BJ (cell line): Measurements from ENCODE around the gene OSBPL5. TPM values are rescaled to one million over a fixed set of nuclear protein-coding genes. Genes with fewer than 3 reads are reported as not detected.

ENCODE experiments used
- CTCF ChIA-PET: fragments of 350-600 bp; formaldehyde crosslinking; extraction: SDS; loops from one replicate; lab custom pipeline; 2021; ENCODE audit warnings: antibody characterized with exemption, inconsistent platforms; lab: Yijun Ruan, JAX
- POLR2A ChIA-PET: fragments of 300-600 bp; sonication (Branson Sonifier 250); formaldehyde crosslinking; extraction: SDS; loops from one replicate; lab custom pipeline; 2021; ENCODE audit warnings: antibody characterized with exemption; lab: Charles Lee
- DNase-seq: peaks from one replicate; pipeline ENCODE4 v3.0.0-alpha.2; 2011; ENCODE audit warnings: low read depth
- H3K27me3 ChIP-seq: 2 replicates; pipeline ENCODE4 v1.6.0; 2011; ENCODE audit warnings: low read length; ENCODE audit not compliant: control insufficient read depth, insufficient read depth
- H3K36me3 ChIP-seq: 2 replicates; pipeline ENCODE4 v1.5.1; 2011; ENCODE audit warnings: low read length; ENCODE audit not compliant: control insufficient read depth, insufficient read depth
- H3K4me3 ChIP-seq: 2 replicates; pipeline ENCODE4 v1.5.1; 2011; ENCODE audit warnings: low read depth, mild to moderate bottlenecking, control low read depth, low read length
- CTCF ChIP-seq: IDR thresholded peaks from 2 replicates; pipeline ENCODE4 v1.5.1; 2011; ENCODE audit warnings: low read depth, mild to moderate bottlenecking, control low read depth, inconsistent platforms, low read length, moderate library complexity; ENCODE audit not compliant: insufficient read depth
- polyA plus RNA-seq: library from polyadenylated mRNA; depleted of rRNA; stranded (reverse); fragments of >200 nt; gene quantifications from 2 replicates; pipeline ENCODE4 v1.2.3, GENCODE V29; 2011

The OSBPL5 gene
- polyA plus RNA-seq, 1 experiment: 20.8 TPM

DNA sequence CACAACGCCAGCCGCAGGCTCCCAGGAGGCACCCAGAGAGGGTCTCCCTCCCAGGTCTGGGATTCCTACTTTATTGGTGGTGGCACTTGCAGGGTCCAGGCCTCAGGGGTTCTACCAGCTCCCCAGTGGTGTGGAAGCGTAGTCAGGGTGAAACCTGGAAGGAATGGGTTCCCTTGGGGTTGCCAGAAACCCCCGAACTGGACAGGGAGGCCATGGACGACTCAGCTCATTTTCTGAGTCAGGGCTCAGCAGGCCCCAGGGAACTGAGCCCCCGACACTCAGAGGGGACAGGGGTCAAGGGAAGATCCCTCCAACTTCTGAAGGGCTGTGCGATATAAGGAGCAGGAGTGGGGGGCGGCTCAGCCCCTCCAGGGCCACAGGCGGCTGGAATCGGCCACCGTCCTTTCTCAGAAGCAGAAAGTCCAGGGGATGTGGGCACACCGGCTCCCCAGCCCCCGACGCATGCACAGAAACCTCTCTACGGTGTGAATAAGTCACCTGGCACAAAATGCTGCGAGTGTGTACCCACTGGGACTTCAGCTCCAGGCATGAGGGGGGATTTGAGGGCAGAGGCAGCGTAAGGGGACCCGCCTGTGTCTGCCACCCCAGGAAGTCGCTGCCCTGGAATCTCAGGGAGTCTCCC lies 28.4 kb upstream of the OSBPL5 start:
- Histone ChIP-seq H3K27me3 (peaks cover 5% of the 10 kb centered on the region), H3K36me3 (no peaks in the 10 kb centered on the region), H3K4me3 (no peak overlapping the region)
- ChIA-PET POLR2A (no interaction called here), CTCF (interaction anchor here (1.0 to 2.0 kb wide), 2 partner anchors 69 to 156 kb away, joined by 3 to 9 read pairs; no protein-coding TSS in a partner anchor)
- DNase-seq: no peak
- TF ChIP-seq CTCF: no peak

GRCh38 chr11:3192511-3193372 lies 27.6 kb upstream of the OSBPL5 start:
- Histone ChIP-seq H3K27me3 (peaks cover 6% of the 10 kb centered on the region), H3K4me3 (no peak overlapping the region), H3K36me3 (no peaks in the 10 kb centered on the region)
- no peak for DNase-seq
- ChIA-PET CTCF (interaction anchor here (1.0 kb wide), 1 partner anchor 15 kb away, joined by 3 read pairs; no protein-coding TSS in a partner anchor), POLR2A (no interaction called here)
- no peak for TF ChIP-seq CTCF

DNA sequence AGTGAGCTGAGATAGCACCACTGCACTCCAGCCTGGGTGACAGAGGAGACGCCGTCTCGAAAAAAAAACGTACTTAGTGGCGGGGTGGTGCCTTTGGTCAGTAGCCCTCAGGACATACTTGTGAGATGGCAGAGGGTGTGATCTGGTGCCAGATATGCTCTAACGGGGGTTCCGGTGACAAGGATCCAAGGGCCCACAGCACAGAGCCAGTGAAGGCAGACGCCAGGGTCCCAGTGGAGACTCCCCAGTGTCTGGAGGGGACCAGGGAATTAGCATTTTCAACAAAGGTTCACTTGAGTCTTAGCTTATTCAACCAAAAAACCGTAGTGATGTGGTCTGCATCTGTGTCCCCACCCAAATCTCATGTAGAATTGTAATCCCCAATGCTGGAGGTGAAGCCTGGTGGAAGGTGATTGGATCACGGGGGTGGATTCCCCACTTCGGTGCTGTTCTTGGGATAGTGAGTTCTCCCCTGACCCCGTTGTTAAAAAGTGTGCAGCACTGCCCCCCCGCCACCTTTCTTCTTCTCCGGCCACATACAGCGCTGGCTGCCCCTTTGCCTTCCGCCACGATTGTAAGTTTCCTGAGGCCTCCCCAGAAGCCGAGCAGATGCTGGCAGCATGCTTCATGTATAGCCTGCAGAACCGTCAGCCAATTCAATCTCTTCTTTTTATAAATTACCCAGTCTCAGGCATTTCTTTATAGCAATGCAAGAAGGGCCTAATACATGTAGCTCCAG lies 26.6 kb upstream of the OSBPL5 start:
- no peak overlapping the region for H3K4me3 ChIP-seq
- TF ChIP-seq CTCF: no peak
- CTCF ChIA-PET: interaction anchor here (1.0 kb wide), 1 partner anchor 16 kb away, joined by 3 read pairs; no protein-coding TSS in a partner anchor
- no peaks in the 10 kb centered on the region for H3K36me3 ChIP-seq
- H3K27me3 ChIP-seq: peaks cover 6% of the 10 kb centered on the region
- DNase-seq: no peak
- POLR2A ChIA-PET: no interaction called here

DNA sequence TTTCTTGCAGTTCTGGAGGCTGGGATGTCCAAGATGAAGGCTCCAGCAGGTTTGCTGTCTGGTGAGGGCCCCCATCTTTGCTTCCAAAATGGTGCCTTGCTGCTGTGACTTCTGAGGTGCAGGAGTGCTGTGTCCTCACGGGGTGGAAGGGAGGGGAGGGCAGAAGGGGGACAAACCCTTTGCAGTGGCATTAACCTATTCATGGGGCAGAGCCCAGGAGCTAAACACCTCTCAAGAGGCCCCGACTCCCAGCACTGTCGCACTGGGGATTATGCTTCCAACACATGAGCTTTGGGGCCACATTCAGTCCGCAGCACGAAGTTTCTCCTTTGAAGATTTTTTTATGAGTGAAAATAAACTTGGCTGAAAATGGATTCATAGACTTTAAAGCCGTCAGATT lies 25.5 kb upstream of the OSBPL5 start:
- Histone ChIP-seq H3K36me3 (no peaks in the 10 kb centered on the region), H3K4me3 (no peak overlapping the region), H3K27me3 (peaks cover 6% of the 10 kb centered on the region)
- CTCF ChIA-PET: no interaction called here
- no peak for DNase-seq
- POLR2A ChIA-PET: no interaction called here
- TF ChIP-seq CTCF: no peak
